GM12878 (cell line): ENCODE data around the gene SERPINB4. TPM values are rescaled to one million over a fixed set of nuclear protein-coding genes. Genes with fewer than 3 reads are reported as not detected.

Experiments used
- ATAC-seq: fragments of 200-7000 bp; cut with Tn5 transposase; 3 replicates; pipeline ENCODE4 v1.9.1; 2020; ENCODE audit warnings: mild to moderate bottlenecking, moderate library complexity
- BruUV-seq: library from RNA; stranded (reverse); fragments of 400-500 nt; replicated peaks from 2 replicates; lab custom pipeline; 2021; lab: Mats Ljungman, UMichigan
- CTCF ChIA-PET: fragments of 300-600 bp; sonication (Branson Sonifier 250); formaldehyde crosslinking; extraction: SDS; loops from one replicate; lab custom pipeline; 2021; ENCODE audit warnings: inconsistent platforms; lab: Yijun Ruan, JAX
- POLR2A ChIA-PET: fragments of 350-600 bp; formaldehyde crosslinking; extraction: SDS; loops from one replicate; lab custom pipeline; 2021; ENCODE audit warnings: inconsistent platforms; lab: Charles Lee
- RAD21 ChIA-PET: fragments of 300-600 bp; sonication (Branson Sonifier 250); formaldehyde crosslinking; loops from one replicate; lab custom pipeline; 2023; ENCODE audit warnings: antibody characterized with exemption; ENCODE audit not compliant: unreplicated experiment; lab: Charles Lee
- SMC1A ChIA-PET: fragments of 300-600 bp; sonication (Branson Sonifier 250); formaldehyde crosslinking; loops from one replicate; lab custom pipeline; 2023; ENCODE audit not compliant: unreplicated experiment, uncharacterized antibody; lab: Charles Lee
- DNase-seq: peaks from one replicate; pipeline ENCODE4 v3.0.0-alpha.2; 2011; ENCODE audit warnings: low read depth, low spot score
- FAIRE-seq: peaks from 3 replicates; lab custom pipeline; 2011; peaks lifted over from hg19 to GRCh38; lab: Jason Lieb, UNC
- H2AFZ ChIP-seq: 2 replicates; pipeline ENCODE4 v1.6.0; 2011; ENCODE audit warnings: low read depth, low read length, control low read depth; ENCODE audit not compliant: control insufficient read depth
- H3K27ac ChIP-seq: 2 replicates; pipeline ENCODE4 v1.5.1; 2011; ENCODE audit warnings: control low read depth; ENCODE audit not compliant: control insufficient read depth, insufficient read depth
- H3K27me3 ChIP-seq, 2 experiments: replicated peaks in 1 of 2; 2 replicates each; pipeline versions ENCODE4 v1.6.0 to v1.6.1; 2011; ENCODE audit warnings: low read length in 1 of 2; ENCODE audit not compliant: control insufficient read depth in 2 of 2, insufficient read depth in 2 of 2
- H3K36me3 ChIP-seq, 2 experiments: 2 replicates each; pipeline ENCODE4 v1.5.1; 2011; ENCODE audit warnings: low read length in 1 of 2; ENCODE audit not compliant: control insufficient read depth in 2 of 2, insufficient read depth in 2 of 2
- H3K4me1 ChIP-seq: 2 replicates; pipeline ENCODE4 v1.6.1; 2011; ENCODE audit warnings: mild to moderate bottlenecking, low read length, moderate library complexity, mixed read lengths; ENCODE audit not compliant: control insufficient read depth, insufficient read depth
- H3K4me2 ChIP-seq: 2 replicates; pipeline ENCODE4 v1.6.0; 2011; ENCODE audit warnings: control low read depth; ENCODE audit not compliant: control insufficient read depth, insufficient read depth
- H3K4me3 ChIP-seq: fragments of 200-600 bp; sonication (generic); 2 replicates; pipeline ENCODE4 v1.5.1; 2016
- H3K79me2 ChIP-seq: 2 replicates; pipeline ENCODE4 v1.6.0; 2011; ENCODE audit warnings: low read length; ENCODE audit not compliant: control insufficient read depth, insufficient read depth
- H3K9ac ChIP-seq: 2 replicates; pipeline ENCODE4 v1.8.0; 2011; ENCODE audit warnings: low read length, control low read depth, mixed read lengths; ENCODE audit not compliant: control insufficient read depth, insufficient read depth
- H3K9me3 ChIP-seq: replicated peaks from 3 replicates; pipeline ENCODE4 v1.5.1; 2011; ENCODE audit warnings: mild to moderate bottlenecking, low read length; ENCODE audit not compliant: control insufficient read depth, insufficient read depth
- H4K20me1 ChIP-seq: 2 replicates; pipeline ENCODE4 v1.6.0; 2011; ENCODE audit not compliant: control insufficient read depth, insufficient read depth
- CHD2 ChIP-seq: IDR thresholded peaks from 2 replicates; pipeline ENCODE4 v1.6.1; 2011; ENCODE audit warnings: low read depth, low read length, improper control_type of control experiment, borderline replicate concordance
- CREM ChIP-seq: IDR thresholded peaks from 2 replicates; pipeline ENCODE4 v1.6.1; 2014; ENCODE audit warnings: antibody characterized with exemption, low read depth
- DPF2 ChIP-seq: fragments of 450-650 bp; IDR thresholded peaks from 2 replicates; pipeline ENCODE4 v1.6.1; 2017; ENCODE audit warnings: mild to moderate bottlenecking
- FOS ChIP-seq: IDR thresholded peaks from 3 replicates; pipeline ENCODE4 v1.6.1; 2011; ENCODE audit warnings: borderline replicate concordance; ENCODE audit not compliant: insufficient read length; ENCODE audit errors: extremely low read depth
- IRF3 ChIP-seq: fragments of 450-650 bp; IDR thresholded peaks from 2 replicates; pipeline ENCODE4 v1.6.1; 2014; ENCODE audit warnings: mild to moderate bottlenecking
- KDM1A ChIP-seq: fragments of 200-600 bp; sonication (generic); IDR thresholded peaks from 2 replicates; pipeline ENCODE4 v1.6.1; 2016; ENCODE audit warnings: borderline replicate concordance
- MYC ChIP-seq: IDR thresholded peaks from 2 replicates; pipeline ENCODE4 v1.6.1; 2011; ENCODE audit warnings: mild to moderate bottlenecking, low read length, moderate library complexity, inconsistent platforms; ENCODE audit not compliant: insufficient read depth, insufficient replicate concordance, insufficient read length, severe bottlenecking
- NFYB ChIP-seq: IDR thresholded peaks from 2 replicates; pipeline ENCODE4 v1.6.1; 2011; ENCODE audit warnings: low read depth, mild to moderate bottlenecking, low read length, improper control_type of control experiment, moderate library complexity; ENCODE audit not compliant: insufficient read depth
- PAX8 ChIP-seq: fragments of 450-650 bp; IDR thresholded peaks from 2 replicates; pipeline ENCODE4 v1.6.1; 2017; ENCODE audit warnings: mild to moderate bottlenecking, moderate library complexity
- PML ChIP-seq: IDR thresholded peaks from 2 replicates; pipeline ENCODE4 v1.6.1; 2012; ENCODE audit warnings: low read length, inconsistent platforms
- POU2F2 ChIP-seq: IDR thresholded peaks from 3 replicates; pipeline ENCODE4 v1.6.1; 2011; ENCODE audit warnings: low read depth, mild to moderate bottlenecking, low read length, borderline replicate concordance
- RCOR1 ChIP-seq: conservative IDR thresholded peaks from 2 replicates; pipeline ENCODE4 v1.6.1; 2012; ENCODE audit warnings: low read depth, low read length, improper control_type of control experiment
- SIN3A ChIP-seq: IDR thresholded peaks from 2 replicates; pipeline ENCODE4 v1.6.1; 2012; ENCODE audit warnings: low read depth, low read length, improper control_type of control experiment
- SREBF1 ChIP-seq: IDR thresholded peaks from 2 replicates; pipeline ENCODE4 v1.6.1; 2012; ENCODE audit warnings: mild to moderate bottlenecking, low read length
- SRF ChIP-seq, 2 experiments: IDR thresholded peaks; 2 replicates each; pipeline ENCODE4 v1.6.1; 2011; ENCODE audit warnings: low read depth in 2 of 2, low read length in 2 of 2, mild to moderate bottlenecking in 1 of 2, moderate library complexity in 1 of 2
- TAF1 ChIP-seq: IDR thresholded peaks from 2 replicates; pipeline ENCODE4 v1.6.1; 2011; ENCODE audit warnings: mild to moderate bottlenecking, low read depth, low read length, borderline replicate concordance
- TCF12 ChIP-seq: IDR thresholded peaks from 2 replicates; pipeline ENCODE4 v1.6.1; 2011; ENCODE audit warnings: low read depth, mild to moderate bottlenecking, low read length
- TCF3 ChIP-seq: IDR thresholded peaks from 2 replicates; pipeline ENCODE4 v1.6.1; 2012; ENCODE audit warnings: low read depth, mild to moderate bottlenecking, low read length, borderline replicate concordance; ENCODE audit not compliant: insufficient read depth
- ZNF217 ChIP-seq: fragments of 450-650 bp; IDR thresholded peaks from 2 replicates; pipeline ENCODE4 v1.6.1; 2017; ENCODE audit warnings: antibody characterized with exemption, mild to moderate bottlenecking
- ZNF24 ChIP-seq: fragments of 450-650 bp; IDR thresholded peaks from 2 replicates; pipeline ENCODE4 v1.6.1; 2017; ENCODE audit warnings: antibody characterized with exemption, mild to moderate bottlenecking
- ZNF622 ChIP-seq: fragments of 450-650 bp; IDR thresholded peaks from 2 replicates; pipeline ENCODE4 v1.6.1; 2017; ENCODE audit warnings: mild to moderate bottlenecking, inconsistent platforms
- WGBS: methylation state at CpG from one replicate; pipeline ENCODE4 v1.1.6; 2016; ENCODE audit warnings: low lambda C conversion rate; ENCODE audit not compliant: insufficient replicate concordance, insufficient coverage; ENCODE audit errors: missing lambda C conversion rate; 5-methylcytosine and 5-hydroxymethylcytosine counted together
- in situ Hi-C: fragments of 300-500 bp; cut with MboI; formaldehyde crosslinking; loops from 9 replicates; pipeline ENCODE4 v1.14.3; 2018; ENCODE audit warnings: mixed read lengths
- intact Hi-C: fragments of 100-400 bp; cut with micrococcal nuclease; formaldehyde crosslinking; loops from one replicate; pipeline ENCODE4 v1.14.2; 2022; ENCODE audit not compliant: unreplicated experiment
- polyA plus RNA-seq, 11 experiments: library from polyadenylated mRNA; depleted of rRNA in 4 of 11; unstranded in 6 of 11; stranded (reverse) in 5 of 11; fragments of >200 nt; fragmentation: Nextera tagmentation in 4 of 11; fragmentation: Illumina TruSeq in 1 of 11; extraction: Ambion mirVana in 4 of 11; extraction: Trizol in 1 of 11; gene quantifications; 1 replicate in 1 of 11; 2 replicates in 10 of 11; pipeline versions ENCODE4 v1.2.1 to v1.2.3, GENCODE V29; 2011 to 2016; ENCODE audit warnings: inconsistent platforms in 2 of 11, missing spikeins in 2 of 11, low read depth in 1 of 11
- total RNA-seq, 4 experiments: library from RNA; depleted of rRNA in 3 of 4; stranded (reverse); fragments of >200 nt in 3 of 4; fragmentation: Illumina TruSeq in 1 of 4; extraction: Trizol in 1 of 4; gene quantifications; 2 replicates each; pipeline versions ENCODE4 v1.2.1 to v1.2.3, GENCODE V29; 2013 to 2021

Gene SERPINB4
- total and polyA plus RNA-seq, 10 of the 15 experiments (the other 5 are each of a cell fraction or from before 2014, with no cell fraction given) = not detected

GRCh38 chr18:63686871-63687270 is 42.8 kb upstream of the SERPINB4 start:
- no peak overlapping the region for H3K9ac ChIP-seq
- H2AFZ ChIP-seq = no peak overlapping the region
- no peak for FAIRE-seq
- ChIA-PET RAD21 (no interaction called here), CTCF (interaction anchor here (0.6 to 1.7 kb wide), 2 partner anchors 8 kb away, joined by 3 to 5 read pairs; no protein-coding TSS in a partner anchor), SMC1A (no interaction called here), POLR2A (no interaction called here)
- no peaks in the 10 kb centered on the region for H3K9me3 ChIP-seq
- DNase-seq = no peak
- H3K36me3 ChIP-seq = no peaks in the 10 kb centered on the region
- in situ Hi-C loops (no loop called here), intact Hi-C loops (loop anchor here (10.0 kb wide), 1 partner anchor 158 kb away; no protein-coding TSS in a partner anchor)
- BruUV-seq = no TSS peak
- no peaks in the 10 kb centered on the region for H3K79me2 ChIP-seq
- H3K27ac ChIP-seq = no peak overlapping the region
- H4K20me1 ChIP-seq = no peaks in the 10 kb centered on the region
- TF ChIP-seq PAX8 (no peak), TAF1 (no peak), DPF2 (no peak), PML (no peak), CREM (no peak), POU2F2 (no peak), MYC (no peak), ZNF24 (no peak), TCF12 (no peak)
- TF ChIP-seq, all 136 proteins: peak for 0
- Histone ChIP-seq H3K4me3 (no peak overlapping the region), H3K27me3 (no peaks in the 10 kb centered on the region), H3K4me2 (no peak overlapping the region), H3K4me1 (no peaks in the 10 kb centered on the region)
- WGBS = 23% methylated on average over 2 of the region's 2 CpGs
- ATAC-seq = no peak

GRCh38 chr18:63684718-63685117 is 40.7 kb upstream of the SERPINB4 start:
- Histone ChIP-seq H2AFZ (no peak overlapping the region), H3K79me2 (no peaks in the 10 kb centered on the region), H3K4me1 (no peaks in the 10 kb centered on the region), H4K20me1 (no peaks in the 10 kb centered on the region), H3K36me3 (no peaks in the 10 kb centered on the region), H3K27ac (no peak overlapping the region), H3K4me3 (no peak overlapping the region), H3K9me3 (no peaks in the 10 kb centered on the region), H3K27me3 (no peaks in the 10 kb centered on the region), H3K9ac (no peak overlapping the region), H3K4me2 (no peak overlapping the region)
- ATAC-seq (no peak), DNase-seq (no peak), FAIRE-seq (no peak)
- POLR2A ChIA-PET = no interaction called here
- RAD21 ChIA-PET = no interaction called here
- WGBS = 71% methylated on average over 3 of the region's 3 CpGs
- in situ Hi-C loops = no loop called here
- CTCF ChIA-PET = no interaction called here
- intact Hi-C loops = loop anchor here (10.0 kb wide), 1 partner anchor 160 kb away; no protein-coding TSS in a partner anchor
- SMC1A ChIA-PET = no interaction called here
- no TSS peak for BruUV-seq
- TF ChIP-seq PAX8 (no peak), IRF3 (no peak), RCOR1 (no peak), SREBF1 (no peak), KDM1A (no peak), SRF (IDR thresholded peaks at IDR 0.05; ENCODE audit: low read depth in 2 of 2, low read length in 2 of 2) (no peak), ZNF622 (no peak), NFYB (no peak), ZNF217 (no peak), ZNF24 (no peak), SIN3A (no peak), FOS (no peak), TCF3 (no peak), CHD2 (no peak)
